PC-9 (cell line): Measurements from ENCODE around the gene ZDHHC8.

ENCODE experiments used
- CTCF ChIP-seq: fragments of 200-600 bp; sonication (generic); conservative IDR thresholded peaks from 2 replicates; pipeline ENCODE4 v1.6.1; 2017; ENCODE audit warnings: mixed run types, antibody characterized with exemption, mild to moderate bottlenecking, moderate library complexity
- EZH2 ChIP-seq: fragments of 200-600 bp; sonication (generic); IDR thresholded peaks from 2 replicates; pipeline ENCODE4 v1.8.0; 2017; ENCODE audit warnings: antibody characterized with exemption, low read depth

- TF ChIP-seq CTCF, result no peak
- TF ChIP-seq EZH2, result no peak
Measured at GRCh38 chr22:20129747-20130014, 1.9 kb upstream of the ZDHHC8 start.
